Karpas-422 (cell line): ENCODE data around the gene VWF. TPM values are rescaled to one million over a fixed set of nuclear protein-coding genes. Genes with fewer than 3 reads are reported as not detected.

Source experiments
- DNase-seq: peaks from one replicate; pipeline ENCODE4 v3.0.0-alpha.2; 2015
- H2AFZ ChIP-seq: fragments of 200-600 bp; sonication (generic); 2 replicates; pipeline ENCODE4 v1.6.1; 2014; ENCODE audit warnings: antibody characterized with exemption, low read length, mixed read lengths
- H3K27ac ChIP-seq: fragments of 200-600 bp; sonication (generic); 2 replicates; pipeline ENCODE4 v1.5.1; 2014; ENCODE audit warnings: mild to moderate bottlenecking, low read length, moderate library complexity
- H3K27me3 ChIP-seq: fragments of 200-600 bp; sonication (generic); 2 replicates; pipeline ENCODE4 v1.6.1; 2014; ENCODE audit warnings: low read length, mixed read lengths
- H3K36me3 ChIP-seq: fragments of 200-600 bp; sonication (generic); 2 replicates; pipeline ENCODE4 v1.6.1; 2014; ENCODE audit warnings: low read length, mixed read lengths; ENCODE audit not compliant: insufficient read depth
- H3K4me1 ChIP-seq: fragments of 200-600 bp; sonication (generic); 2 replicates; pipeline ENCODE4 v1.6.1; 2014; ENCODE audit warnings: mild to moderate bottlenecking, low read length, mixed read lengths
- H3K4me2 ChIP-seq: fragments of 200-600 bp; sonication (generic); 2 replicates; pipeline ENCODE4 v1.6.1; 2014; ENCODE audit warnings: low read length, low read depth, mild to moderate bottlenecking; ENCODE audit not compliant: poor library complexity, severe bottlenecking
- H3K4me3 ChIP-seq: fragments of 200-600 bp; sonication (generic); 2 replicates; pipeline ENCODE4 v1.5.1; 2014; ENCODE audit warnings: mild to moderate bottlenecking, antibody characterized with exemption, low read length, mixed read lengths
- H3K79me2 ChIP-seq: fragments of 200-600 bp; sonication (generic); 2 replicates; pipeline ENCODE4 v1.6.1; 2014; ENCODE audit warnings: mild to moderate bottlenecking, low read length, mixed read lengths
- H3K9ac ChIP-seq: fragments of 200-600 bp; sonication (generic); 2 replicates; pipeline ENCODE4 v1.6.0; 2014; ENCODE audit warnings: low read length
- H3K9me2 ChIP-seq: fragments of 200-600 bp; sonication (generic), shearing (Covaris generic); replicated peaks from 2 replicates; pipeline ENCODE4 v1.6.0; 2014; ENCODE audit warnings: mild to moderate bottlenecking, low read length, moderate library complexity; ENCODE audit not compliant: insufficient read depth
- H3K9me3 ChIP-seq: fragments of 300-700, 200-600 bp; sonication (generic); 2 replicates; pipeline ENCODE4 v1.6.1; 2014; ENCODE audit warnings: low read length, mixed read lengths
- H4K20me1 ChIP-seq: fragments of 200-600 bp; sonication (generic); 2 replicates; pipeline ENCODE4 v1.6.1; 2014; ENCODE audit warnings: mild to moderate bottlenecking, antibody characterized with exemption, low read length, low read depth; ENCODE audit not compliant: insufficient read depth
- total RNA-seq: library from RNA; depleted of rRNA; stranded (reverse); fragments of >200 nt; shearing (Covaris generic); gene quantifications from 2 replicates; pipeline ENCODE4 v1.2.3, GENCODE V29; 2014; ENCODE audit warnings: low replicate concordance

The VWF gene
- total RNA-seq, 1 experiment from 2014 or later: not detected

- Histone ChIP-seq H3K4me1 (no peaks in the 10 kb centered on the region), H3K9me3 (no peaks in the 10 kb centered on the region), H3K4me2 (no peak overlapping the region), H2AFZ (no peak overlapping the region), H3K4me3 (no peak overlapping the region), H3K27ac (no peak overlapping the region), H3K9ac (no peak overlapping the region), H3K36me3 (no peaks in the 10 kb centered on the region), H3K27me3 (no peaks in the 10 kb centered on the region), H3K9me2 (no peaks in the 10 kb centered on the region), H3K79me2 (no peaks in the 10 kb centered on the region), H4K20me1 (no peaks in the 10 kb centered on the region)
- DNase-seq: no peak
Measured at GRCh38 chr12:6059860-6060565, 64.5 kb downstream of the VWF start.

- H2AFZ ChIP-seq: no peak overlapping the region
- no peaks in the 10 kb centered on the region for H3K36me3 ChIP-seq
- H4K20me1 ChIP-seq: no peaks in the 10 kb centered on the region
- H3K27me3 ChIP-seq: no peaks in the 10 kb centered on the region
- DNase-seq: no peak
- no peak overlapping the region for H3K9ac ChIP-seq
- H3K9me3 ChIP-seq: no peaks in the 10 kb centered on the region
- H3K4me2 ChIP-seq: no peak overlapping the region
- H3K4me1 ChIP-seq: no peaks in the 10 kb centered on the region
- no peaks in the 10 kb centered on the region for H3K9me2 ChIP-seq
- H3K79me2 ChIP-seq: no peaks in the 10 kb centered on the region
- H3K4me3 ChIP-seq: no peak overlapping the region
- no peak overlapping the region for H3K27ac ChIP-seq
Measured at GRCh38 chr12:6059221-6059620, 65.2 kb downstream of the VWF start.

GRCh38 chr12:6058481-6059161, 65.8 kb downstream of the VWF start:
- no peak overlapping the region for H3K4me2 ChIP-seq
- no peaks in the 10 kb centered on the region for H3K9me2 ChIP-seq
- no peak overlapping the region for H3K9ac ChIP-seq
- no peak overlapping the region for H2AFZ ChIP-seq
- no peaks in the 10 kb centered on the region for H3K27me3 ChIP-seq
- no peaks in the 10 kb centered on the region for H3K79me2 ChIP-seq
- no peaks in the 10 kb centered on the region for H3K4me1 ChIP-seq
- H3K36me3 ChIP-seq: no peaks in the 10 kb centered on the region
- H4K20me1 ChIP-seq: no peaks in the 10 kb centered on the region
- H3K9me3 ChIP-seq: no peaks in the 10 kb centered on the region
- no peak overlapping the region for H3K27ac ChIP-seq
- no peak overlapping the region for H3K4me3 ChIP-seq
- no peak for DNase-seq

- no peaks in the 10 kb centered on the region for H3K9me3 ChIP-seq
- no peaks in the 10 kb centered on the region for H3K36me3 ChIP-seq
- H4K20me1 ChIP-seq: no peaks in the 10 kb centered on the region
- H3K9ac ChIP-seq: no peak overlapping the region
- no peaks in the 10 kb centered on the region for H3K9me2 ChIP-seq
- DNase-seq: no peak
- H3K4me1 ChIP-seq: no peaks in the 10 kb centered on the region
- no peaks in the 10 kb centered on the region for H3K27me3 ChIP-seq
- H3K4me2 ChIP-seq: no peak overlapping the region
- H3K27ac ChIP-seq: no peak overlapping the region
- no peak overlapping the region for H3K4me3 ChIP-seq
- H3K79me2 ChIP-seq: no peaks in the 10 kb centered on the region
- no peak overlapping the region for H2AFZ ChIP-seq
Measured at GRCh38 chr12:6057700-6058099, 66.8 kb downstream of the VWF start.

GRCh38 chr12:6056406-6057240, 67.8 kb downstream of the VWF start:
- H3K4me2 ChIP-seq: no peak overlapping the region
- H3K9me3 ChIP-seq: no peaks in the 10 kb centered on the region
- H3K79me2 ChIP-seq: no peaks in the 10 kb centered on the region
- H3K4me3 ChIP-seq: no peak overlapping the region
- H4K20me1 ChIP-seq: no peaks in the 10 kb centered on the region
- no peaks in the 10 kb centered on the region for H3K36me3 ChIP-seq
- no peaks in the 10 kb centered on the region for H3K9me2 ChIP-seq
- H3K27ac ChIP-seq: no peak overlapping the region
- no peaks in the 10 kb centered on the region for H3K27me3 ChIP-seq
- H3K4me1 ChIP-seq: no peaks in the 10 kb centered on the region
- H2AFZ ChIP-seq: no peak overlapping the region
- DNase-seq: no peak
- no peak overlapping the region for H3K9ac ChIP-seq

- no peak overlapping the region for H2AFZ ChIP-seq
- H3K9ac ChIP-seq: no peak overlapping the region
- H3K36me3 ChIP-seq: no peaks in the 10 kb centered on the region
- no peaks in the 10 kb centered on the region for H3K9me2 ChIP-seq
- H4K20me1 ChIP-seq: no peaks in the 10 kb centered on the region
- H3K4me3 ChIP-seq: no peak overlapping the region
- H3K4me2 ChIP-seq: no peak overlapping the region
- no peak for DNase-seq
- H3K79me2 ChIP-seq: no peaks in the 10 kb centered on the region
- H3K9me3 ChIP-seq: no peaks in the 10 kb centered on the region
- no peak overlapping the region for H3K27ac ChIP-seq
- no peaks in the 10 kb centered on the region for H3K27me3 ChIP-seq
- H3K4me1 ChIP-seq: no peaks in the 10 kb centered on the region
Measured at GRCh38 chr12:6053541-6053940, 70.9 kb downstream of the VWF start.

DNA sequence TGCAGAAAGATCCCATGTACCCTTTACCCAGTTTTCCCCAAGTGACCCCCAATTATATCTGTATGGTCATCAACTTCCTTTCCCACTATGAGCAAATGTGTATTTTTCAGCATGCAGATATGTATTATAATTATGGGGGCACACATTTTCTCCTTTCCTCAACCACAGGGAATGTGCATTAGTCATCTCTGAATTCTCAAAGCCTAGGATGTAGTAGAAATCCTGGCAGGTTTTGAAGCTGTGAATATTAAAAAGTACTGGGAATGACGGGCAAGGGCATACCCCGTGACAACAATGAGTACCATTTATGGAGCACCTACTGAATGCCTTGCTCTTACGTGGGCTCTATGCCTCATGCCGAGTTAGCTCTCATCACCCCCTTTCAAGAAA, 71.5 kb downstream of the VWF start:
- H3K4me3 ChIP-seq: no peak overlapping the region
- no peaks in the 10 kb centered on the region for H3K4me1 ChIP-seq
- no peak overlapping the region for H2AFZ ChIP-seq
- H3K27me3 ChIP-seq: no peaks in the 10 kb centered on the region
- H3K9me2 ChIP-seq: no peaks in the 10 kb centered on the region
- H3K4me2 ChIP-seq: no peak overlapping the region
- H3K36me3 ChIP-seq: no peaks in the 10 kb centered on the region
- H4K20me1 ChIP-seq: no peaks in the 10 kb centered on the region
- H3K9ac ChIP-seq: no peak overlapping the region
- DNase-seq: no peak
- no peaks in the 10 kb centered on the region for H3K79me2 ChIP-seq
- H3K9me3 ChIP-seq: no peaks in the 10 kb centered on the region
- no peak overlapping the region for H3K27ac ChIP-seq

- Histone ChIP-seq H3K4me2 (no peak overlapping the region), H3K4me3 (no peak overlapping the region), H2AFZ (no peak overlapping the region), H3K27ac (no peak overlapping the region), H3K4me1 (no peaks in the 10 kb centered on the region), H3K9me2 (no peaks in the 10 kb centered on the region), H3K36me3 (no peaks in the 10 kb centered on the region), H3K27me3 (no peaks in the 10 kb centered on the region), H3K9me3 (no peaks in the 10 kb centered on the region), H3K9ac (no peak overlapping the region), H3K79me2 (no peaks in the 10 kb centered on the region), H4K20me1 (no peaks in the 10 kb centered on the region)
- DNase-seq: no peak
Measured at GRCh38 chr12:6052206-6052939, 72.1 kb downstream of the VWF start.
